NCI-H526 treated with DMSO at 0.1 percent for 48 hours (cell line): Measurements from ENCODE around the gene RNLS.
"Not testable (repeated sequence)": the region's sequence is repeated elsewhere in the genome, so short reads cannot be mapped to it uniquely, and the experiment has no call there.

Source experiments
- DNase-seq: peaks from one replicate; lab custom pipeline; 2025; lab: John Stamatoyannopoulos, UW

Gene RNLS

DNA sequence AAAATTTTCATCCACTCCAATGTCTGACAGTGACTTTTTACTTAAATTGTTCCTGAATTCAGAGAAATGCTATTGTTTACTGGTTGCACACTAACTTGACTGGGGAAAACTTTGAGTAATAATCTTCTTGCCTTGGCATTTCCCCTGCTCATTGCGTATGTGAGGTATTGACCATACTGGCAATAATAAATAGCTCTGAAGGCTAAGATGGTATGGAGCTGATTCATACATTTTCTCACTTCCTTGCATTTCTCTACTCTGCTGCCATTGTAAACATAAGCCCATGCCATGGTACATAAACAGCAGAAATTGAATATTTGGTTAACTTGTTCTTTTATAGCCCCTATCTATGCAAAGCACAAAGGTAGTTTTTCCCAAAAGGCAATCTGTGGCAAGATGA is 290.0 kb downstream of the RNLS start:
- DNase-seq: no peak

- DNase-seq: no peak
Measured at GRCh38 chr10:88292185-88292514, 291.0 kb downstream of the RNLS start.

DNA sequence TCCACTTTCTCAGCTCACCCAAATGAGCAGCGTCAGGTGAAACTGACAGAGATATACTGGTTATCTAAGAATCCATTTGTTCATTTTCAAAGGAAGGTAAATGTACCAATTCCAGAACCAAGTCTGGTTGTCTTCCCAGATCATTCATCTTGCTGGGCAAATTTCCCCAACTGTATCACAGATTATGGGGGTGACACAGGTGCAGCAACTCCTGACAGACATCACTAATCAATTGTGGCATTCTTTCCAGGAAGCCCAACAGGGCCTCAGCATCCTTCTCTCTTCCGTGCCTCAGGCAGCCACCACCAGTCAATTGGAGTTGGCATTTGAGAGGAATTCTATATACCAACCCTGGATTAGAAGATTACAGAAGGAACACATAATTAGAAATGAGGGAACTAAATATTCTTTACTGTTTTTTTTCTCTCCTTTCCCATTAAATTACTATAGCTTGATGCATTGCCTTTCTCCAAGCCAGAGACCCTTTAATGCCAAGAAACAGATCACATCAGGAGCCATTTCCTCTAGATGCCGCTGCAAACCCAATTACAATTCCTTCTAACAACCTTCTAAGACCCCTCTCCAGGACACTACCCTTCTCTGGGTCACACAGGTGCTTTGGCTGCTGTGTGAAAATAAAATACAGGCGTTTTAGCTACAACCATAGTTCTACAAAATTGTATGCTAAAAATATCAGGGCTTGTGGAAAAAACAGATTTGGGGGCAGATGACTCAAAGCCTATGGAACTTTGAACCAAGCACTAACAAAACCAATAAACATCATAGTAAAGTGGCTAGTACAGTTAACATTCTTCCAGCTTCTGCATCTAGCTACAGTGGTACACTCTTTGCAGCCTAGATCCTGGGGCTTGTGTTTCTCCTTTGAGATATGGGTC is 291.6 kb downstream of the RNLS start:
- DNase-seq: no peak

- no peak for DNase-seq
Measured at GRCh38 chr10:88289342-88289741, 293.8 kb downstream of the RNLS start.

DNA sequence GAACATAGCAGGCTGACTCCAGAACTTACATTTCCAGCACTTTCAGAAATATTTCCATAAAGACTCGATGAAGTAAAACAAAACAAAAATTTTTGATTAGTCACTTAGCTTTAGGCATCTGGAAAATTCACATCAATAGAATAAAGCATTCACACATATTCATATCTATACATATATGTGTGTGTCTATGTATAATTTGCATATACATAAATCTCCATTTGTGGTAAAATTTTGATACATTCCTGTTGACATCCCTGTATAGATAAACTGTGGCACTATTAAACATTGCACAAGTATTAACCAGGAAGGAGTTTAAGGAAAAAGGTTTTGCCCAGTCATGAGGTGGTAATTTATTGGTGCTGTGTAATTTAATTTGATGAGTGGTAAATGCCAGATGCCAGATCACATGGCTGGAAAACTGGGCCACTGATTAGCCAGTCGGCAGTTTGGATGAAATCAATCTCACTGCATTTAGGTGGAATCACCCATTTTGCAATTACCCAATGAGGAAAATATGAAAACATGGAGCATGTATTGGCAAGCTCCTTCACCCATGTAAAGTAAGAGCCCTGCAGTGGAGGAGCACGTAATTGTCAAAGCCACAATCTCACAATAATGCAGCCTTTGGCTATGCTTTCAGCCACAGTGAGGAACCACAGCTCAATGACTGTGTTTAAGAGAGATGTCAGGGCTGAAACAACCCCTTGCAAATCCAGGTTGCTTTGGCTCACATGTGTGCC is 294.6 kb downstream of the RNLS start:
- no peak for DNase-seq

GRCh38 chr10:88286030-88286429 is 297.1 kb downstream of the RNLS start:
- no peak for DNase-seq

DNA sequence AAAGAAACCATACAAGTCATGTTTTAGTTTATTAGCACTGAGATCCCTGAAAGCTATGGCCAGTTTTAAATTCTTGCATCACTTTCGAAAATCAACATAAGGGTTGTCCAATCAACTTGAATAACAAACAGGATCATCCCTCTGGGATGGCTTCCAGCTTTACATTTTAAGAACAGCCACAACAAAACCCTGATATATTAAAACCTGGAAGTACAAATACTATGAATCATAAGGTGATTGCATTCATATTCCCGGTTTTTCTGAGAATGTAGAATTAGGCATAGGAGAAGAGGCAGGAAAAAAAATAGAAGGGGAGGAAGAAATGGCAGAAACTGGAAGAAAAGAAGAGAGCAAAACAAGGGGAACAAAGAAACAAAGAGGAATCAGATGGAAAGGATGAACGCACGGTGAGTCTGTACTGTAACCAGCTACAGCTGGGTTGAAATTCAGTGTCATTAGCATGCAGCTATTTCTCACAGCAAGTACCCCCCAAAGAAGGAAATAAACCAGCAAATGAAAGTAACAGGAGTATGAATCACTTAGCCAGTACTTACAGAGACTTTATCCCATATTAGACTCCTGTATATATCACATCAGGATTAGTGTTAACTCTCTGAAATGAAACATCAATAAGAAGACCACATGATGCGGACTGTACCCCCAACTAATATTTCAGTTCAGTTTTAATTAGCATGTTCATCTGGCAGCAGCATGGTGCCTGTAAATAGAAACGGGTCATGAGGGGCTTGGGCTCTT is 301.3 kb downstream of the RNLS start:
- no peak for DNase-seq

- DNase-seq: no peak
Measured at GRCh38 chr10:88280518-88280917, 302.6 kb downstream of the RNLS start.

DNA sequence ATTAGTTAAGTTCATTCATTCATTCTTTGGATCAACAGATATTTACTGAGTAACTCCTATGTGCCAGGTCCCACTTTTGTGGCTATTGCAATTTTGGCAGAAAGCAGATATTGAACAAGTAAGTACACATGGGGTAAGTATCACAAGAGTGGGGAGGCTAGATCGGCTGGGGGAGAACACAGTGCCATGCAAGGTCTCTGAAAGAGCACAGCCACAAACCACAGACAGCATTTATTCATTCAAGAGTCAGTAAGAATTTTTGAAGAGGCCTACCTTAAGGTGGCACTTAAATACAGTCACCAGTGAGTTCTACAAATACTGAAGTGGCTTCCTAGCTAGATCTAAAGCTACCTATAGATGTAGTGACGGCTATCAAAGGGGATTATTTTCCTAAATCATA is 304.2 kb downstream of the RNLS start:
- no peak for DNase-seq

DNA sequence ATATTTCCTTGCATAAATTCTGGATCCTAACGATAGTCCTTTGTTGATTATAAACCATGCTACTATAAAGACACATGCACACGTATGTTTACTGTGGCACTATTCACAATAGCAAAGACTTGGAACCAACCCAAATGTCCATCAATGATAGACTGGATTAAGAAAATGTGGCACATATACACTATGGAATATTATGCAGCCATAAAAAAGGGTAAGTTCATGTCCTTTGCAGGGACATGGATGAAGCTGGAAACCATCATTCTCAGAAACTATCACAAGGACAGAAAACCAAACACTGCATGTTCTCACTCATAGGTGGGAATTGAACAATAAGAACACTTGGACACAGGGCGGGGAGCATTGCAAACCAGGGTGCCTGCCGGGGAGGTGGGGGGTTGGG is 306.2 kb downstream of the RNLS start:
- not testable (repeated sequence) for DNase-seq

DNA sequence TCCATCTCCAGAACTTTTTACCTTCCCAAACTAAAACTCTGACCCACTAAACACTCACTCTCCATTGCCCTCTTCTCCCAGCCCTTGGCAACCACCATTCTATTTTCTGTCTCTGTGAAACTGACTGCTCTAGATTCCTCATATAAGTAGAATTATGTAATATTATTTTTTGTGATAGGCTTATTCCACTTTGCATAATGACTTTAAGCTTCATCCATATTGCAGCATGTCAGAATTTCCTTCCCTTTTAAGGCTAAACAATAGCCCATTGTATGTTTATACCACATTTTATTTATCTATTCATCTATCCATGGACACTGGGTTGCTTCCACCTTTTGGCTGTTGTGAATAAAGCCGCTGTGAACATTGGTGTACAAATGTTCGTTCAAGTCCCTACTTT is 308.8 kb downstream of the RNLS start:
- no peak for DNase-seq

GRCh38 chr10:88273567-88273966 is 309.6 kb downstream of the RNLS start:
- DNase-seq: no peak

GRCh38 chr10:88271761-88272543 is 311.2 kb downstream of the RNLS start:
- DNase-seq: no peak

GRCh38 chr10:88270871-88271713 is 312.0 kb downstream of the RNLS start:
- no peak for DNase-seq

- no peak for DNase-seq
Measured at GRCh38 chr10:88270061-88270808, 312.9 kb downstream of the RNLS start.

- DNase-seq: no peak
Measured at GRCh38 chr10:88262591-88263234, 320.4 kb downstream of the RNLS start.

DNA sequence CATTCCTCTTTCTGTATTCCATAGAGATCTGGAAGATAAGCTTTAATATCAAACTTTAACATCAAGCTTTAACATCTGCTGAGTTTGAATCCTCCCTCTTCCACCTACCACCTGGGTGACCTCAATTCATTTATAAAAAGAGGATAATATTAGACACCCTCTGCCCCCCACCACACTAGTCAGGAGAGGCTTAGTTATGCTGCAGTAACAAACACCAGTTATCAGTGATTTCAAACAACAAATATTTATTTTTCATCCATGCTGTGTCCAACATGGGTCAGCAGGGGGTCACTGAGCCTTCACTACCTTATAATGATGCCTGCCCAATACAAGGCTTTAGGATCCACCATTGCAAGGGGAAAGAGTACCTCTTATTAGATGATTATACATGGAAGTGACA is 322.0 kb downstream of the RNLS start:
- no peak for DNase-seq

DNA sequence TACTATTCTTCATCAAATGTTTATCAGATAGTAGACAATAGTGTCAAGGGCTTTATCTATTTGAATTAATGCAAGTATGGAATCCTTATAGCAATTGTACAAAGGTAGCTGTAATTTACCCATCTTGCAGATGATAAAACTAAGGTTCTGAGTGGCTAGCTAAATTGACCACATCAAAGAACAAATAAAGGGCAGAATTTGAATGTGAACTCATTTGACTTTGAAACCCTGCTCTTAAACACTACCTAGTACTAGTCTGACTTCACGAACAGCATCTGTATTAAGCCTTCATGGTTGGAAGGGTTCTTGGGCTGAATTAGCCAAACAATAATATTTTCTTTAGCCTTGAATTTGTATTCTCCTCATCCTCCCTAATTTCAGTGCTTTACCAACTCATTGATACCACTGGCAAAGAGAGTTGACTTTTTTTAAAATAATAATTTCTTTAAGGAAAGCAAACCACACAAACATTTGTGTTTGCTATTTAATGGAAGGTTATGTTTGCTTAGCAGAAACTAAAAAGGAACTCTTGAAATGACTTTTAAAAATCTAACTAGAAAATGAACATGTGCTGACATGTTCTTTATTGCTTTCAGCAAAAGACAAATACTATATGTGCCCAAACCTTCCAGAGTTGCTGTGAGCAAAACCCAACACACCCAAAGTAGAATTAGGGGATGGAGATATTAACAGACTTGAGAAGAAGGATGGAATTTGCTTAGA is 322.6 kb downstream of the RNLS start:
- DNase-seq: no peak

GRCh38 chr10:88259381-88259780 is 323.7 kb downstream of the RNLS start:
- DNase-seq: no peak
